ENCODE measurements around the gene RERE. TPM values are rescaled to one million over a fixed set of nuclear protein-coding genes. Genes with fewer than 3 reads are reported as not detected.

RERE gene
- total RNA-seq = 168 TPM
- polyA plus RNA-seq = 69.0 TPM

- no peaks in the 10 kb centered on the region for H3K4me1 ChIP-seq (ENCODE audit: insufficient read depth)
- no peaks in the 10 kb centered on the region for H3K36me3 ChIP-seq (ENCODE audit: insufficient read depth)
- under 1% methylated on average over 82 of the region's 82 CpGs for WGBS
Observed at GRCh38 chr1:8817412-8818324, at the start of gene RERE. Gene RERE (minus strand): TSS chr1:8817640.

GRCh38 chr1:8866792-8867415 lies 49.5 kb upstream of the RERE start:
- WGBS = 92% methylated on average over 11 of the region's 11 CpGs
- no peak overlapping the region for H3K27ac ChIP-seq (ENCODE audit: low read depth)
- DNase-seq (ENCODE audit: extremely low spot score) = no peak
- H3K36me3 ChIP-seq (ENCODE audit: insufficient read depth) = peaks cover 7% of the 10 kb centered on the region
- H3K4me3 ChIP-seq (ENCODE audit: low read depth, low read length) = no peak overlapping the region
- H3K4me1 ChIP-seq (ENCODE audit: insufficient read depth) = no peaks in the 10 kb centered on the region

More at GRCh38 chr1:8817412-8818324, at the start of gene RERE:
- Histone ChIP-seq H3K4me3 (ENCODE audit: low read depth, low read length) (peak within 1 kb of the TSS; percentile 68), H3K27ac (ENCODE audit: low read depth) (peak within 1 kb of the TSS; percentile 96)
- peak; percentile 78 for DNase-seq (ENCODE audit: extremely low spot score)

- 92% methylated on average over 10 of the region's 10 CpGs for WGBS
- Histone ChIP-seq H3K4me1 (ENCODE audit: insufficient read depth) (no peaks in the 10 kb centered on the region), H3K27ac (ENCODE audit: low read depth) (no peak overlapping the region), H3K36me3 (ENCODE audit: insufficient read depth) (peaks cover 7% of the 10 kb centered on the region), H3K4me3 (ENCODE audit: low read depth, low read length) (no peak overlapping the region)
- no peak for DNase-seq (ENCODE audit: extremely low spot score)
Observed at GRCh38 chr1:8866173-8866791, 48.8 kb upstream of the RERE start.

- Histone ChIP-seq H3K27ac (ENCODE audit: low read depth) (no peak overlapping the region), H3K4me3 (ENCODE audit: low read depth, low read length) (no peak overlapping the region), H3K36me3 (ENCODE audit: insufficient read depth) (peaks cover 7% of the 10 kb centered on the region), H3K4me1 (ENCODE audit: insufficient read depth) (no peaks in the 10 kb centered on the region)
- 89% methylated on average over 6 of the region's 6 CpGs for WGBS
- DNase-seq (ENCODE audit: extremely low spot score) = no peak
Observed at GRCh38 chr1:8864713-8865344, 47.4 kb upstream of the RERE start.

GRCh38 chr1:8863794-8864233 lies 46.4 kb upstream of the RERE start:
- Histone ChIP-seq H3K36me3 (ENCODE audit: insufficient read depth) (peaks cover 3% of the 10 kb centered on the region), H3K4me1 (ENCODE audit: insufficient read depth) (no peaks in the 10 kb centered on the region), H3K27ac (ENCODE audit: low read depth) (no peak overlapping the region), H3K4me3 (ENCODE audit: low read depth, low read length) (no peak overlapping the region)
- 94% methylated on average over 13 of the region's 13 CpGs for WGBS
- DNase-seq (ENCODE audit: extremely low spot score) = no peak

GRCh38 chr1:8863138-8863537 lies 45.7 kb upstream of the RERE start:
- no peaks in the 10 kb centered on the region for H3K4me1 ChIP-seq (ENCODE audit: insufficient read depth)
- no peak overlapping the region for H3K27ac ChIP-seq (ENCODE audit: low read depth)
- no peak overlapping the region for H3K4me3 ChIP-seq (ENCODE audit: low read depth, low read length)
- DNase-seq (ENCODE audit: extremely low spot score) = no peak
- WGBS = 95% methylated on average over 7 of the region's 7 CpGs
- peaks cover 3% of the 10 kb centered on the region for H3K36me3 ChIP-seq (ENCODE audit: insufficient read depth)

GRCh38 chr1:8862528-8862927 lies 45.1 kb upstream of the RERE start:
- WGBS = 86% methylated on average over 4 of the region's 4 CpGs
- no peak for DNase-seq (ENCODE audit: extremely low spot score)
- Histone ChIP-seq H3K4me1 (ENCODE audit: insufficient read depth) (no peaks in the 10 kb centered on the region), H3K27ac (ENCODE audit: low read depth) (no peak overlapping the region), H3K36me3 (ENCODE audit: insufficient read depth) (peaks cover 3% of the 10 kb centered on the region), H3K4me3 (ENCODE audit: low read depth, low read length) (no peak overlapping the region)

- DNase-seq (ENCODE audit: extremely low spot score) = no peak
Observed at GRCh38 chr1:8860738-8861516, 43.5 kb upstream of the RERE start.

GRCh38 chr1:8858888-8859706 lies 41.7 kb upstream of the RERE start:
- no peak overlapping the region for H3K27ac ChIP-seq (ENCODE audit: low read depth)
- no peaks in the 10 kb centered on the region for H3K4me1 ChIP-seq (ENCODE audit: insufficient read depth)
- peaks cover 2% of the 10 kb centered on the region for H3K36me3 ChIP-seq (ENCODE audit: insufficient read depth)
- WGBS = 72% methylated on average over 12 of the region's 12 CpGs
- DNase-seq (ENCODE audit: extremely low spot score) = no peak
- H3K4me3 ChIP-seq (ENCODE audit: low read depth, low read length) = no peak overlapping the region

More at GRCh38 chr1:8860738-8861516, 43.5 kb upstream of the RERE start:
- H3K4me3 ChIP-seq (ENCODE audit: low read depth, low read length) = no peak overlapping the region
- no peak overlapping the region for H3K27ac ChIP-seq (ENCODE audit: low read depth)
- 87% methylated on average over 21 of the region's 21 CpGs for WGBS
- H3K4me1 ChIP-seq (ENCODE audit: insufficient read depth) = no peaks in the 10 kb centered on the region
- H3K36me3 ChIP-seq (ENCODE audit: insufficient read depth) = peaks cover 3% of the 10 kb centered on the region

GRCh38 chr1:8858112-8858668 lies 40.8 kb upstream of the RERE start:
- Histone ChIP-seq H3K27ac (ENCODE audit: low read depth) (no peak overlapping the region), H3K36me3 (ENCODE audit: insufficient read depth) (no peaks in the 10 kb centered on the region), H3K4me1 (ENCODE audit: insufficient read depth) (no peaks in the 10 kb centered on the region), H3K4me3 (ENCODE audit: low read depth, low read length) (no peak overlapping the region)
- no peak for DNase-seq (ENCODE audit: extremely low spot score)
- WGBS = 40% methylated on average over 2 of the region's 2 CpGs

- Histone ChIP-seq H3K4me1 (ENCODE audit: insufficient read depth) (no peaks in the 10 kb centered on the region), H3K36me3 (ENCODE audit: insufficient read depth) (no peaks in the 10 kb centered on the region), H3K4me3 (ENCODE audit: low read depth, low read length) (no peak overlapping the region), H3K27ac (ENCODE audit: low read depth) (no peak overlapping the region)
- no peak for DNase-seq (ENCODE audit: extremely low spot score)
- WGBS = 91% methylated on average over 14 of the region's 14 CpGs
Observed at GRCh38 chr1:8856689-8857412, 39.4 kb upstream of the RERE start.
